Kidney epithelial cell (primary cell): Measurements from ENCODE around the gene ZNF831. TPM values are rescaled to one million over a fixed set of nuclear protein-coding genes. Genes with fewer than 3 reads are reported as not detected.

Source experiments
- DNase-seq: peaks from one replicate; pipeline ENCODE4 v3.0.0-alpha.2; 2010; ENCODE audit warnings: low read depth
- H3K27me3 ChIP-seq: 2 replicates; pipeline ENCODE4 v1.6.0; 2011; ENCODE audit warnings: low read length; ENCODE audit not compliant: control insufficient read depth, insufficient read depth
- H3K36me3 ChIP-seq: 2 replicates; pipeline ENCODE4 v1.5.1; 2011; ENCODE audit warnings: low read length; ENCODE audit not compliant: control insufficient read depth, insufficient read depth
- H3K4me3 ChIP-seq: 2 replicates; pipeline ENCODE4 v1.5.1; 2011; ENCODE audit warnings: low read depth, mild to moderate bottlenecking, control low read depth, low read length
- CTCF ChIP-seq: IDR thresholded peaks from 2 replicates; pipeline ENCODE4 v1.5.1; 2011; ENCODE audit warnings: mild to moderate bottlenecking, moderate library complexity, low read length, control low read depth, inconsistent platforms; ENCODE audit not compliant: insufficient read depth, poor library complexity, severe bottlenecking
- total RNA-seq: library from RNA; depleted of rRNA; stranded (reverse); fragments of >200 nt; gene quantifications from 2 replicates; pipeline ENCODE4 v1.2.3, GENCODE V29; 2015

The ZNF831 gene
- total RNA-seq, 1 donor from 2014 or later: not detected

DNA sequence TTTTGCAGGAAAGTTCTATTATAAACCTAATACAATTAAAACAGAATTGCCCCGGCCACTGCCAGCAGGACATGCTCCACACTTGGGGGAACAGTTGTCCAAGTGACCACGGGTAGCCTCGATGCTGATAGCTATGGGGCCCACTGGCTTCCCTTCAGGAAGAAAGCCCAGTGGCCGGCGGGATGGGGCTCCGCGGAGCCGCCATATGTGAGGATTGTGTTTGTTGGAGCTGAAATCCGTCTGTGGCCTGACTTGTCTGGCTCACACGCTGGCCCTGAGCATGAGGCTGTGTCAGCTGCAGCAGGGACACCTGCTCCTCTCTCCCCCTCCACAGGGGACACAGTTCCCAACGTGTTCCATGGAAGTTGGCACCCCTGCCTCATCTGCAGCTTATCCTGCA is 46.6 kb downstream of the ZNF831 start:
- H3K27me3 ChIP-seq: no peaks in the 10 kb centered on the region

DNA sequence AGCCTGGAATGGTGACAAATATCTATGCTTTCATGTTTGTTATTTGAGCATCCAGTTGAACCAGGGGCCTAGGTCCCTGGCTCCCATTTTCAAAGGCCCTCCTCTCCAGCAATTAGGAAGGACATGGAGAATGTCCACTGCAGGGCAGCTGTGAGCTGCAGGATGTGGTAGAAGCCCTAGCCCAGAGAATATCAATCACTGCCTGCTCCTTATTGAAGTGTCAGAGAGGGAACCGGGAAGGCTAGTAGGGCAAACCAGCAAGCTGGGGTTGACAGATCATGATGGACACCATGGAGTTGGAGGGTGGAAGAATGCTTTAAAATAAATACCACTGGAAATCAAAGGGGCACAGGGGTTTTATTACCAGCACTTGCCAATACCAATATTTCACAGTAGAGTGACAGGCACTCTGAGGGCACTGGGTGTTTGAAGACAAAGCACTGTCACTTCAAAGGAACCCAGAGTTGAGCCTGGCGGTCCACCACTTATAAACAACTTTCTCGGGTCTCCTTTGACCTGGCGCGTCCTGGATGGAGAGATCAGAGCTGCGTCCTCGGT is 47.7 kb downstream of the ZNF831 start:
- no peaks in the 10 kb centered on the region for H3K27me3 ChIP-seq
- no peaks in the 10 kb centered on the region for H3K36me3 ChIP-seq
- H3K4me3 ChIP-seq: no peak overlapping the region
- no peak for TF ChIP-seq CTCF
- DNase-seq: no peak

More for the DNA sequence above, 46.6 kb downstream of the ZNF831 start:
- no peak for DNase-seq
- Histone ChIP-seq H3K36me3 (no peaks in the 10 kb centered on the region), H3K4me3 (no peak overlapping the region)
- no peak for TF ChIP-seq CTCF

- TF ChIP-seq CTCF: no peak
- H3K36me3 ChIP-seq: no peaks in the 10 kb centered on the region
- peaks cover under 1% of the 10 kb centered on the region for H3K27me3 ChIP-seq
- DNase-seq: no peak
- no peak overlapping the region for H3K4me3 ChIP-seq
Observed at GRCh38 chr20:59214073-59214472, 50.5 kb downstream of the ZNF831 start.

- Histone ChIP-seq H3K27me3 (peaks cover 5% of the 10 kb centered on the region), H3K36me3 (no peaks in the 10 kb centered on the region), H3K4me3 (no peak overlapping the region)
- no peak for DNase-seq
- TF ChIP-seq CTCF: no peak
Observed at GRCh38 chr20:59214606-59215547, 51.3 kb downstream of the ZNF831 start.

- DNase-seq: no peak
- H3K36me3 ChIP-seq: no peaks in the 10 kb centered on the region
- H3K27me3 ChIP-seq: peaks cover 15% of the 10 kb centered on the region
- H3K4me3 ChIP-seq: no peak overlapping the region
- no peak for TF ChIP-seq CTCF
Observed at GRCh38 chr20:59217173-59217572, 53.6 kb downstream of the ZNF831 start.
